H1 (cell line): ENCODE results near the gene CLPTM1L.

ENCODE experiments used
- BACH1 ChIP-seq: IDR thresholded peaks from 2 replicates; pipeline ENCODE4 v1.6.1; 2012; ENCODE audit warnings: low read length, improper control_type of control experiment
- CTCF ChIP-seq, 3 experiments: IDR thresholded peaks; 1 replicate in 2 of 3; 2 replicates in 1 of 3; pipeline versions ENCODE4 v1.5.1 to v1.6.1; 2011; ENCODE audit warnings: low read length in 3 of 3, mild to moderate bottlenecking in 3 of 3, inconsistent platforms in 2 of 3, low read depth in 1 of 3, moderate library complexity in 1 of 3; ENCODE audit not compliant: insufficient read depth in 1 of 3; ENCODE audit errors: control extremely low read depth in 1 of 3
- GTF2F1 ChIP-seq: IDR thresholded peaks from 2 replicates; pipeline ENCODE4 v1.6.1; 2012; ENCODE audit warnings: low read depth, low read length, improper control_type of control experiment, borderline replicate concordance
- KDM5A ChIP-seq: fragments of 200-600 bp; IDR thresholded peaks from 2 replicates; pipeline ENCODE4 v1.7.1; 2012; ENCODE audit warnings: mild to moderate bottlenecking, low read length, inconsistent platforms, mixed read lengths

- TF ChIP-seq CTCF (IDR thresholded peaks at IDR 0.05; ENCODE audit: control extremely low read depth in 1 of 3, insufficient read depth in 1 of 3, low read depth in 1 of 3, low read length in 3 of 3) (no peak), GTF2F1 (no peak), BACH1 (no peak), KDM5A (no peak)
Measured at GRCh38 chr5:1342268-1342667, 2.6 kb downstream of the CLPTM1L start.
